H1 (cell line): Measurements from ENCODE around the gene COIL. TPM values are rescaled to one million over a fixed set of nuclear protein-coding genes. Genes with fewer than 3 reads are reported as not detected.

Experiments used
- CTCF ChIA-PET: fragments of 300-600 bp; sonication (Branson Sonifier 250); formaldehyde crosslinking; loops from one replicate; lab custom pipeline; 2021; ENCODE audit not compliant: partially characterized antibody; lab: Charles Lee
- POLR2A ChIA-PET: fragments of 300-600 bp; sonication (Branson Sonifier 250); formaldehyde crosslinking; loops from one replicate; lab custom pipeline; 2021; ENCODE audit warnings: inconsistent platforms; ENCODE audit not compliant: partially characterized antibody; lab: Charles Lee
- DNase-seq, 2 experiments: peaks; one replicate each; pipeline versions ENCODE4 v3.0.0 to v3.0.0-alpha.2; 2010 to 2022; ENCODE audit warnings: low spot score in 2 of 2, low read depth in 1 of 2, mixed read lengths in 1 of 2
- FAIRE-seq: peaks from 2 replicates; lab custom pipeline; 2011; peaks lifted over from hg19 to GRCh38; lab: Jason Lieb, UNC
- H2AFZ ChIP-seq: 2 replicates; pipeline ENCODE4 v1.8.1; 2012; ENCODE audit warnings: low read length, inconsistent platforms
- H2AK5ac ChIP-seq: 2 replicates; pipeline ENCODE4 v1.6.1; 2013; ENCODE audit warnings: low read depth, low read length
- H2BK120ac ChIP-seq: replicated peaks from 2 replicates; pipeline ENCODE3; 2013; ENCODE audit warnings: low read depth, low read length, inconsistent platforms
- H2BK12ac ChIP-seq: 2 replicates; pipeline ENCODE4 v1.6.1; 2013; ENCODE audit warnings: low read depth, low read length
- H2BK15ac ChIP-seq: 2 replicates; pipeline ENCODE4 v1.6.1; 2013; ENCODE audit warnings: low read length
- H2BK20ac ChIP-seq: 2 replicates; pipeline ENCODE4 v1.6.1; 2013; ENCODE audit warnings: low read length
- H2BK5ac ChIP-seq: 2 replicates; pipeline ENCODE4 v1.6.1; 2013; ENCODE audit warnings: low read depth, low read length
- H3K14ac ChIP-seq: 2 replicates; pipeline ENCODE4 v1.6.1; 2013; ENCODE audit warnings: inconsistent platforms; ENCODE audit not compliant: insufficient read length
- H3K18ac ChIP-seq: 2 replicates; pipeline ENCODE4 v1.6.1; 2013; ENCODE audit warnings: low read length; ENCODE audit errors: extremely low read depth
- H3K23ac ChIP-seq: 2 replicates; pipeline ENCODE4 v1.6.1; 2013; ENCODE audit warnings: inconsistent platforms; ENCODE audit not compliant: insufficient read length
- H3K23me2 ChIP-seq: 2 replicates; pipeline ENCODE4 v1.6.1; 2013; ENCODE audit warnings: low read depth, low read length
- H3K27ac ChIP-seq: 2 replicates; pipeline ENCODE4 v1.6.1; 2011; ENCODE audit warnings: low read depth, low read length, inconsistent platforms
- H3K27me3 ChIP-seq, 4 experiments: replicated peaks in 1 of 4; 1 replicate in 1 of 4; 2 replicates in 3 of 4; pipeline versions ENCODE4 v1.6.1 to v1.8.1; 2011 to 2013; ENCODE audit warnings: low read length in 3 of 4, mild to moderate bottlenecking in 3 of 4, inconsistent platforms in 2 of 4, mixed read lengths in 2 of 4, moderate library complexity in 1 of 4; ENCODE audit not compliant: control insufficient read depth in 3 of 4, insufficient read depth in 3 of 4; ENCODE audit errors: extremely low read depth in 1 of 4
- H3K36me3 ChIP-seq, 4 experiments: 2 replicates each; pipeline versions ENCODE4 v1.6.1 to v1.8.1; 2011 to 2013; ENCODE audit warnings: mild to moderate bottlenecking in 4 of 4, low read length in 3 of 4, moderate library complexity in 2 of 4, control low read depth in 1 of 4, inconsistent platforms in 1 of 4; ENCODE audit not compliant: insufficient read depth in 4 of 4, control insufficient read depth in 2 of 4
- H3K4ac ChIP-seq: replicated peaks from 2 replicates; pipeline ENCODE3; 2013; ENCODE audit warnings: low read length, low read depth, mixed read lengths, inconsistent platforms; ENCODE audit not compliant: insufficient read length
- H3K4me1 ChIP-seq, 4 experiments: replicated peaks in 1 of 4; 1 replicate in 1 of 4; 2 replicates in 3 of 4; pipeline versions ENCODE4 v1.6.1 to v1.8.1; 2011 to 2013; ENCODE audit warnings: low read length in 3 of 4, inconsistent platforms in 2 of 4, mixed read lengths in 1 of 4; ENCODE audit not compliant: insufficient read depth in 4 of 4, control insufficient read depth in 3 of 4
- H3K4me2 ChIP-seq, 2 experiments: 2 replicates each; pipeline versions ENCODE4 v1.6.1 to v1.8.1; 2011 to 2013; ENCODE audit warnings: low read depth in 2 of 2, low read length in 2 of 2, control low read depth in 1 of 2, inconsistent platforms in 1 of 2, mild to moderate bottlenecking in 1 of 2; ENCODE audit not compliant: insufficient read depth in 1 of 2
- H3K4me3 ChIP-seq, 4 experiments: fragments of 200-600, 300-600 bp in 1 of 4; sonication (generic), shearing (Covaris generic), sonication (Bioruptor Twin) in 1 of 4; 2 replicates each; pipeline versions ENCODE4 v1.5.1 to v1.8.1; 2011 to 2016; ENCODE audit warnings: low read length in 4 of 4, low read depth in 3 of 4, control low read depth in 2 of 4, inconsistent platforms in 2 of 4, mild to moderate bottlenecking in 2 of 4, mixed read lengths in 1 of 4, moderate library complexity in 1 of 4; ENCODE audit not compliant: insufficient read depth in 2 of 4; ENCODE audit errors: extremely low read depth in 1 of 4
- H3K56ac ChIP-seq: replicated peaks from 2 replicates; pipeline ENCODE3; 2013; ENCODE audit warnings: low read depth, mild to moderate bottlenecking, mixed read lengths, low read length, inconsistent platforms; ENCODE audit not compliant: insufficient read length
- H3K79me1 ChIP-seq: 2 replicates; pipeline ENCODE4 v1.6.1; 2013; ENCODE audit warnings: low read depth, low read length, control low read depth
- H3K79me2 ChIP-seq, 2 experiments: 2 replicates each; pipeline versions ENCODE4 v1.6.1 to v1.8.1; 2012 to 2013; ENCODE audit warnings: low read length in 2 of 2, mild to moderate bottlenecking in 2 of 2, inconsistent platforms in 1 of 2; ENCODE audit not compliant: insufficient read depth in 2 of 2, control insufficient read depth in 1 of 2
- H3K9ac ChIP-seq, 4 experiments: replicated peaks in 1 of 4; 1 replicate in 1 of 4; 2 replicates in 3 of 4; pipeline versions ENCODE4 v1.6.1 to v1.8.1; 2011 to 2013; ENCODE audit warnings: low read depth in 3 of 4, low read length in 3 of 4, control low read depth in 2 of 4, mild to moderate bottlenecking in 2 of 4, moderate library complexity in 2 of 4, inconsistent platforms in 1 of 4; ENCODE audit errors: extremely low read depth in 1 of 4
- H3K9me3 ChIP-seq, 2 experiments: 2 replicates each; pipeline versions ENCODE4 v1.6.1 to v1.8.1; 2012 to 2013; ENCODE audit warnings: mild to moderate bottlenecking in 2 of 2, moderate library complexity in 2 of 2, control low read depth in 1 of 2, inconsistent platforms in 1 of 2, low read depth in 1 of 2, low read length in 1 of 2, mixed read lengths in 1 of 2; ENCODE audit not compliant: insufficient read depth in 2 of 2
- H4K20me1 ChIP-seq, 2 experiments: replicated peaks in 1 of 2; 2 replicates each; pipeline versions ENCODE3 to v1.8.1; 2011 to 2013; ENCODE audit warnings: inconsistent platforms in 2 of 2, low read length in 2 of 2, mild to moderate bottlenecking in 1 of 2; ENCODE audit not compliant: insufficient read depth in 2 of 2, control insufficient read depth in 1 of 2
- H4K5ac ChIP-seq: 2 replicates; pipeline ENCODE4 v1.6.1; 2013; ENCODE audit warnings: low read length, low read depth, mixed read lengths, inconsistent platforms; ENCODE audit not compliant: insufficient read length
- H4K8ac ChIP-seq: 2 replicates; pipeline ENCODE4 v1.8.0; 2013; ENCODE audit warnings: mild to moderate bottlenecking, moderate library complexity, low read length, inconsistent platforms; ENCODE audit not compliant: insufficient read depth; ENCODE audit errors: extremely low read depth
- H4K91ac ChIP-seq: replicated peaks from 2 replicates; pipeline ENCODE3; 2013; ENCODE audit warnings: low read length, mixed read lengths, inconsistent platforms; ENCODE audit not compliant: insufficient read length
- ATF3 ChIP-seq: IDR thresholded peaks from 2 replicates; pipeline ENCODE4 v1.6.1; 2011; ENCODE audit warnings: low read depth, mild to moderate bottlenecking, low read length; ENCODE audit not compliant: insufficient read depth
- EP300 ChIP-seq, 2 experiments: IDR thresholded peaks; 1 replicate in 1 of 2; 2 replicates in 1 of 2; pipeline ENCODE4 v1.6.1; 2011 to 2012; ENCODE audit warnings: low read depth in 2 of 2, low read length in 2 of 2, mild to moderate bottlenecking in 2 of 2, borderline replicate concordance in 1 of 2, inconsistent platforms in 1 of 2, moderate library complexity in 1 of 2
- EZH2 ChIP-seq: fragments of 200-600 bp; sonication (generic); IDR thresholded peaks from 2 replicates; pipeline ENCODE4 v1.7.1; 2012; ENCODE audit warnings: low read depth, mild to moderate bottlenecking, moderate library complexity, low read length, inconsistent platforms; ENCODE audit not compliant: severe bottlenecking
- FOSL1 ChIP-seq: IDR thresholded peaks from 2 replicates; pipeline ENCODE4 v1.6.1; 2011; ENCODE audit warnings: mild to moderate bottlenecking, low read depth, low read length, moderate library complexity; ENCODE audit not compliant: insufficient read depth
- NRF1 ChIP-seq: IDR thresholded peaks from 2 replicates; pipeline ENCODE4 v1.6.1; 2011; ENCODE audit warnings: mild to moderate bottlenecking, low read depth, low read length, improper control_type of control experiment
- SAP30 ChIP-seq: fragments of 300-600 bp; sonication (generic); IDR thresholded peaks from 2 replicates; pipeline ENCODE4 v1.7.1; 2012; ENCODE audit warnings: low read length, moderate library complexity, mild to moderate bottlenecking, inconsistent platforms; ENCODE audit not compliant: insufficient read depth, insufficient replicate concordance
- WGBS, 2 experiments: shearing (Covaris generic) in 1 of 2; methylation state at CpG; one replicate each; pipeline versions ENCODE4 v1.1.6 to v1.1.7; 2013 to 2015; ENCODE audit warnings: low lambda C conversion rate in 2 of 2, mixed read lengths in 2 of 2, inconsistent platforms in 1 of 2, low coverage in 1 of 2, missing lambda C conversion rate in 1 of 2; ENCODE audit not compliant: insufficient replicate concordance in 2 of 2, insufficient coverage in 1 of 2, insufficient read length in 1 of 2; ENCODE audit errors: extremely low coverage in 1 of 2, missing lambda C conversion rate in 1 of 2; 5-methylcytosine and 5-hydroxymethylcytosine counted together
- polyA plus RNA-seq, 7 experiments: library from polyadenylated mRNA; depleted of rRNA in 3 of 7; stranded (reverse) in 5 of 7; unstranded in 2 of 7; fragments of >200 nt in 5 of 7; fragments of 200-250 nt in 2 of 7; gene quantifications; 1 replicate in 5 of 7; 2 replicates in 1 of 7; 4 replicates in 1 of 7; pipeline versions ENCODE4 v1.2.1 to v1.2.3, GENCODE V29; 2011 to 2013; ENCODE audit warnings: missing spikeins in 2 of 7, mixed read lengths in 2 of 7
- total RNA-seq: library from RNA; stranded (reverse); fragmentation: NEBNext Ultra II Directional; extraction: Animal tissue kit (Norgen Biotek cat#: 25700); gene quantifications from 2 replicates; pipeline ENCODE4 v1.2.1, GENCODE V29; 2021

Gene COIL
- total and polyA plus RNA-seq, 2 of the 8 experiments (the other 6 are each of a cell fraction or from before 2014, with no cell fraction given), result 5.2 to 23.6 TPM

GRCh38 chr17:56893503-56893902 lies 67.3 kb downstream of the COIL start:
- Histone ChIP-seq H3K14ac (no peak overlapping the region), H3K23ac (no peak overlapping the region), H2BK20ac (no peak overlapping the region), H3K23me2 (peaks cover 6% of the 10 kb centered on the region; the same call in 1 of the 2 replicates), H4K8ac (no peak overlapping the region; the same call in 1 of the 2 replicates), H3K4ac (no peak overlapping the region), H2BK15ac (no peak overlapping the region), H3K4me3 (no peak overlapping the region), H2BK12ac (no peak overlapping the region), H3K9ac (no peak overlapping the region), H2AFZ (no peak overlapping the region), H4K5ac (no peak overlapping the region), H2AK5ac (no peak overlapping the region), H3K9me3 (peaks cover under 1 to 3% of the 10 kb centered on the region in 2 experiments; a peak in 2 of 4 replicates), H3K4me1 (peaks cover 0 to 4% (median 1%) of the 10 kb centered on the region in 4 experiments; a peak in 3 of 7 replicates), H3K56ac (no peak overlapping the region), H3K27me3 (no peaks in the 10 kb centered on the region; a peak in 1 of 7 replicates), H3K4me2 (no peak overlapping the region), H3K27ac (no peak overlapping the region), H3K79me2 (no peaks in the 10 kb centered on the region), H3K36me3 (peaks cover 3 to 28% (median 14%) of the 10 kb centered on the region in 4 experiments; a peak in 5 of 8 replicates), H3K18ac (no peak overlapping the region), H3K79me1 (no peaks in the 10 kb centered on the region; the same call in 1 of the 2 replicates), H4K20me1 (peaks cover 0 to 2% of the 10 kb centered on the region in 2 experiments), H2BK5ac (no peak overlapping the region), H4K91ac (no peak overlapping the region), H2BK120ac (no peak overlapping the region)
- TF ChIP-seq ATF3 (no peak), EP300 (IDR thresholded peaks at IDR 0.05; ENCODE audit: borderline replicate concordance in 1 of 2, low read depth in 2 of 2, low read length in 2 of 2) (no peak), EZH2 (no peak), SAP30 (no peak), FOSL1 (no peak), NRF1 (no peak)
- DNase-seq (no peak), FAIRE-seq (no peak)
- POLR2A ChIA-PET, result interaction anchor here (1.3 to 3.0 kb wide), 2 partner anchors 9 to 20 kb away, joined by 4 to 8 read pairs; partner anchors contain the start of gene TRIM25
- WGBS, 2 experiments, result 88% methylated on average over 7 of the region's 7 CpGs; no CpG with 5 or more reads in 1 of the 2 experiments
- CTCF ChIA-PET, result interaction anchor here (0.7 to 5.9 kb wide), 14 partner anchors 8 to 74 kb away, joined by 3 to 55 read pairs (median 6); partner anchors contain the start of genes DGKE and TRIM25
